Activated naive CD8-positive, alpha-beta T cell treated with anti-CD3 and anti-CD28 coated beads, Interleukin-2, amount 50 U/mL, for 24 hours (primary cell): ENCODE results near the gene TP53BP2.
"Not testable (repeated sequence)": the region's sequence is repeated elsewhere in the genome, so short reads cannot be mapped to it uniquely, and the experiment has no call there.

Source experiments
- ATAC-seq: fragments of 150-1000 bp; cut with Tn5 transposase; one replicate; pipeline ENCODE4 v1.10.0; 2021
- DNase-seq: peaks from one replicate; pipeline ENCODE4 v3.0.0; 2021
- H3K27ac Mint-ChIP-seq: one replicate; pipeline ENCODE4 v1.8.0; 2021; ENCODE audit warnings: mild to moderate bottlenecking, mixed read lengths
- H3K27me3 Mint-ChIP-seq: one replicate; pipeline ENCODE4 v1.8.0; 2021; ENCODE audit warnings: mixed read lengths
- H3K36me3 Mint-ChIP-seq: one replicate; pipeline ENCODE4 v1.8.0; 2021; ENCODE audit warnings: low read depth, mixed read lengths
- H3K4me1 Mint-ChIP-seq: one replicate; pipeline ENCODE4 v1.8.0; 2021; ENCODE audit warnings: mixed read lengths
- H3K4me3 Mint-ChIP-seq: one replicate; pipeline ENCODE4 v1.8.0; 2021; ENCODE audit warnings: mild to moderate bottlenecking, moderate library complexity, mixed read lengths
- H3K9me3 Mint-ChIP-seq: one replicate; pipeline ENCODE4 v1.8.0; 2021; ENCODE audit warnings: mixed read lengths

TP53BP2 gene

GRCh38 chr1:223845810-223846682 is at the start of gene TP53BP2:
Gene TP53BP2 (minus strand): TSS chr1:223845947. CDS start chr1:223845680, 267 bp downstream.
- H3K27me3 Mint-ChIP-seq: peaks cover 7% of the 10 kb centered on the region
- H3K4me1 Mint-ChIP-seq: peaks cover 34% of the 10 kb centered on the region
- DNase-seq: peak; percentile 86
- H3K36me3 Mint-ChIP-seq: no peaks in the 10 kb centered on the region
- H3K4me3 Mint-ChIP-seq: peak within 1 kb of the TSS; percentile 98
- H3K27ac Mint-ChIP-seq: peak within 1 kb of the TSS; percentile 99
- peak; percentile 81 for ATAC-seq
- H3K9me3 Mint-ChIP-seq: peaks cover 4% of the 10 kb centered on the region

- ATAC-seq, H3K9me3 Mint-ChIP-seq, DNase-seq, H3K4me3 Mint-ChIP-seq, H3K27ac Mint-ChIP-seq, H3K4me1 Mint-ChIP-seq, H3K36me3 Mint-ChIP-seq, H3K27me3 Mint-ChIP-seq: not testable (repeated sequence)
These were observed 44.7 kb upstream of the TP53BP2 start for GRCh38 chr1:223890494-223890893.

- not testable (repeated sequence) for H3K27me3 Mint-ChIP-seq, ATAC-seq, H3K4me1 Mint-ChIP-seq, H3K27ac Mint-ChIP-seq, H3K9me3 Mint-ChIP-seq, H3K36me3 Mint-ChIP-seq, H3K4me3 Mint-ChIP-seq, DNase-seq
These were observed 43.6 kb upstream of the TP53BP2 start for GRCh38 chr1:223889319-223889718.

GRCh38 chr1:223887747-223888418 is 42.1 kb upstream of the TP53BP2 start:
- no peak for DNase-seq
- no peak overlapping the region for H3K4me3 Mint-ChIP-seq
- no peak for ATAC-seq
- H3K36me3 Mint-ChIP-seq: no peaks in the 10 kb centered on the region
- H3K9me3 Mint-ChIP-seq: no peaks in the 10 kb centered on the region
- no peak overlapping the region for H3K27ac Mint-ChIP-seq
- peaks cover 3% of the 10 kb centered on the region for H3K27me3 Mint-ChIP-seq
- no peaks in the 10 kb centered on the region for H3K4me1 Mint-ChIP-seq

- no peaks in the 10 kb centered on the region for H3K4me1 Mint-ChIP-seq
- H3K36me3 Mint-ChIP-seq: no peaks in the 10 kb centered on the region
- peaks cover 3% of the 10 kb centered on the region for H3K27me3 Mint-ChIP-seq
- no peak overlapping the region for H3K27ac Mint-ChIP-seq
- no peaks in the 10 kb centered on the region for H3K9me3 Mint-ChIP-seq
- no peak for DNase-seq
- no peak overlapping the region for H3K4me3 Mint-ChIP-seq
- no peak for ATAC-seq
These were observed 40.8 kb upstream of the TP53BP2 start for GRCh38 chr1:223886516-223886921.

- H3K9me3 Mint-ChIP-seq: no peaks in the 10 kb centered on the region
- H3K36me3 Mint-ChIP-seq: no peaks in the 10 kb centered on the region
- no peaks in the 10 kb centered on the region for H3K4me1 Mint-ChIP-seq
These were observed 39.9 kb upstream of the TP53BP2 start for GRCh38 chr1:223885614-223886013.

GRCh38 chr1:223878598-223879325 is 33.0 kb upstream of the TP53BP2 start:
- H3K36me3 Mint-ChIP-seq: no peaks in the 10 kb centered on the region
- ATAC-seq (no peak), DNase-seq (no peak)
- no peaks in the 10 kb centered on the region for H3K4me1 Mint-ChIP-seq
- H3K27ac Mint-ChIP-seq: no peak overlapping the region
- no peaks in the 10 kb centered on the region for H3K9me3 Mint-ChIP-seq
- no peak overlapping the region for H3K4me3 Mint-ChIP-seq
- peaks cover 11% of the 10 kb centered on the region for H3K27me3 Mint-ChIP-seq

More at GRCh38 chr1:223885614-223886013, 39.9 kb upstream of the TP53BP2 start:
- ATAC-seq: no peak
- Mint-ChIP-seq H3K4me3 (no peak overlapping the region), H3K27me3 (peaks cover 4% of the 10 kb centered on the region), H3K27ac (no peak overlapping the region)
- DNase-seq: no peak

GRCh38 chr1:223877804-223878203 is 32.1 kb upstream of the TP53BP2 start:
- Mint-ChIP-seq H3K36me3 (no peaks in the 10 kb centered on the region), H3K27ac (no peak overlapping the region), H3K4me3 (no peak overlapping the region), H3K27me3 (peaks cover 12% of the 10 kb centered on the region), H3K4me1 (no peaks in the 10 kb centered on the region), H3K9me3 (no peaks in the 10 kb centered on the region)
- ATAC-seq: no peak
- no peak for DNase-seq

- H3K4me3 Mint-ChIP-seq: no peak overlapping the region
- H3K9me3 Mint-ChIP-seq: no peaks in the 10 kb centered on the region
- peaks cover 18% of the 10 kb centered on the region for H3K27me3 Mint-ChIP-seq
- H3K4me1 Mint-ChIP-seq: no peaks in the 10 kb centered on the region
- no peak for ATAC-seq
- no peak overlapping the region for H3K27ac Mint-ChIP-seq
- DNase-seq: no peak
- H3K36me3 Mint-ChIP-seq: no peaks in the 10 kb centered on the region
These were observed 30.8 kb upstream of the TP53BP2 start for GRCh38 chr1:223876590-223876989.

- no peaks in the 10 kb centered on the region for H3K4me1 Mint-ChIP-seq
- H3K4me3 Mint-ChIP-seq: no peak overlapping the region
- no peaks in the 10 kb centered on the region for H3K36me3 Mint-ChIP-seq
- DNase-seq: no peak
- no peak overlapping the region for H3K27ac Mint-ChIP-seq
- H3K27me3 Mint-ChIP-seq: peaks cover 19% of the 10 kb centered on the region
- ATAC-seq: no peak
- no peaks in the 10 kb centered on the region for H3K9me3 Mint-ChIP-seq
These were observed 27.3 kb upstream of the TP53BP2 start for GRCh38 chr1:223873044-223873443.

GRCh38 chr1:223872308-223872901 is 26.7 kb upstream of the TP53BP2 start:
- H3K27ac Mint-ChIP-seq: no peak overlapping the region
- H3K9me3 Mint-ChIP-seq: no peaks in the 10 kb centered on the region
- H3K36me3 Mint-ChIP-seq: no peaks in the 10 kb centered on the region

GRCh38 chr1:223870617-223871574 is 25.1 kb upstream of the TP53BP2 start:
- Mint-ChIP-seq H3K9me3 (no peaks in the 10 kb centered on the region), H3K36me3 (no peaks in the 10 kb centered on the region), H3K27ac (no peak overlapping the region), H3K4me1 (no peaks in the 10 kb centered on the region), H3K4me3 (no peak overlapping the region), H3K27me3 (peaks cover 19% of the 10 kb centered on the region)
- no peak for ATAC-seq
- no peak for DNase-seq

More at GRCh38 chr1:223872308-223872901, 26.7 kb upstream of the TP53BP2 start:
- DNase-seq (no peak), ATAC-seq (no peak)
- Mint-ChIP-seq H3K27me3 (peaks cover 19% of the 10 kb centered on the region), H3K4me1 (no peaks in the 10 kb centered on the region), H3K4me3 (no peak overlapping the region)

GRCh38 chr1:223864599-223865368 is 19.0 kb upstream of the TP53BP2 start:
- not testable (repeated sequence) for H3K36me3 Mint-ChIP-seq, DNase-seq, H3K27ac Mint-ChIP-seq, H3K27me3 Mint-ChIP-seq, H3K9me3 Mint-ChIP-seq, ATAC-seq, H3K4me3 Mint-ChIP-seq, H3K4me1 Mint-ChIP-seq
